ENCODE data around the gene MYLK4.

- TF ChIP-seq, protein P1, sequence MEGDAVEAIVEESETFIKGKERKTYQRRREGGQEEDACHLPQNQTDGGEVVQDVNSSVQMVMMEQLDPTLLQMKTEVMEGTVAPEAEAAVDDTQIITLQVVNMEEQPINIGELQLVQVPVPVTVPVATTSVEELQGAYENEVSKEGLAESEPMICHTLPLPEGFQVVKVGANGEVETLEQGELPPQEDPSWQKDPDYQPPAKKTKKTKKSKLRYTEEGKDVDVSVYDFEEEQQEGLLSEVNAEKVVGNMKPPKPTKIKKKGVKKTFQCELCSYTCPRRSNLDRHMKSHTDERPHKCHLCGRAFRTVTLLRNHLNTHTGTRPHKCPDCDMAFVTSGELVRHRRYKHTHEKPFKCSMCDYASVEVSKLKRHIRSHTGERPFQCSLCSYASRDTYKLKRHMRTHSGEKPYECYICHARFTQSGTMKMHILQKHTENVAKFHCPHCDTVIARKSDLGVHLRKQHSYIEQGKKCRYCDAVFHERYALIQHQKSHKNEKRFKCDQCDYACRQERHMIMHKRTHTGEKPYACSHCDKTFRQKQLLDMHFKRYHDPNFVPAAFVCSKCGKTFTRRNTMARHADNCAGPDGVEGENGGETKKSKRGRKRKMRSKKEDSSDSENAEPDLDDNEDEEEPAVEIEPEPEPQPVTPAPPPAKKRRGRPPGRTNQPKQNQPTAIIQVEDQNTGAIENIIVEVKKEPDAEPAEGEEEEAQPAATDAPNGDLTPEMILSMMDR (conservative IDR thresholded peaks at IDR 0.05), result peak; percentile 47
- no peak for TF ChIP-seq EZH2 (IDR thresholded peaks at IDR 0.05; ENCODE audit: low read depth)
These were observed 55.1 kb downstream of the MYLK4 start for GRCh38 chr6:2695454-2696095.
